Smooth muscle cell of the brain vasculature (primary cell): ENCODE results near the gene UBE2D4.
"Not testable (repeated sequence)": the region's sequence is repeated elsewhere in the genome, so short reads cannot be mapped to it uniquely, and the experiment has no call there.

Source experiments
- DNase-seq: peaks from one replicate; pipeline ENCODE4 v3.0.0-alpha.2; 2012; ENCODE audit warnings: low read depth, low spot score

The UBE2D4 gene

DNA sequence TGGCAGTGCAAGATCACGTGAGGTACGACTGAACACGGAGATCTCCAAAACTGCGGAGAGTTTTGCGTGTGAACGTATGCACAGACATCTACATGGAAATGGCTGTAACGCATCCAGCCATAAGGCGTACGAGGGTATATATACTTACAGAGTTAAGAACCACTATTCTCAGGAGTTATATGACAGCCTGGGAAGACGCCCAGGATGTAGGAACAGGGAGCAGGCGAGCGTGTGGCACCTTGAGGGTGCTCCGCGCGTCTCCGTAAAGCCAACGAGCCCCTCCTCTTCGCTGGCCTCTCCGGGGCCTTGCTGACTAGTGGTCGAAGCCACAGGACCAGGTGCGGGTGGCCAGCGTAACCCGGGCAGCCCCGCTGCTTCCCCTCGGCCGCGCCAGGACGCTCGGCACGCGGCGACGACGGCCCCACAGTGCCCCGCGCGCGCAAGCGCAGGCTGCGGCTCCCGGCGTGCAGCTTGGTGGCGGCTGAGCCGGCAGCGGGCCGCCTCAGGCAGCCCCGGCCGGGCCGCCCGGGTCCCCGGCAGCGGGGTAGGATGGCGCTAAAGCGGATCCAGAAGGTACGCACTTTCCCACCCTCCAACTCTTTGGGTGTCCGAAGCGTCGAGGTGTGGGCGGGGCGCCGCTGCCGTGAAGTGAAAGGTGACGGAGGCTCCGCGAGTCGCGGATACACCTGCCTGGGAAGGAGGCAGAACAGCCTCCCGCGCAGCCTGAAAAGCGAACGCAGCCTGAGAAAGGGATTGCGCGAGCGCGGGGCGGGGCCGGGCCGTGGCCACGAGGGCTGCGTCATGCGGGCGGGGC is at the start of gene UBE2D4:
Gene UBE2D4, plus strand, starts transcription at position 453 of the 814 bp plus-strand sequence. Its CDS starts 97 bp downstream, at position 550.
- DNase-seq, result no peak

DNA sequence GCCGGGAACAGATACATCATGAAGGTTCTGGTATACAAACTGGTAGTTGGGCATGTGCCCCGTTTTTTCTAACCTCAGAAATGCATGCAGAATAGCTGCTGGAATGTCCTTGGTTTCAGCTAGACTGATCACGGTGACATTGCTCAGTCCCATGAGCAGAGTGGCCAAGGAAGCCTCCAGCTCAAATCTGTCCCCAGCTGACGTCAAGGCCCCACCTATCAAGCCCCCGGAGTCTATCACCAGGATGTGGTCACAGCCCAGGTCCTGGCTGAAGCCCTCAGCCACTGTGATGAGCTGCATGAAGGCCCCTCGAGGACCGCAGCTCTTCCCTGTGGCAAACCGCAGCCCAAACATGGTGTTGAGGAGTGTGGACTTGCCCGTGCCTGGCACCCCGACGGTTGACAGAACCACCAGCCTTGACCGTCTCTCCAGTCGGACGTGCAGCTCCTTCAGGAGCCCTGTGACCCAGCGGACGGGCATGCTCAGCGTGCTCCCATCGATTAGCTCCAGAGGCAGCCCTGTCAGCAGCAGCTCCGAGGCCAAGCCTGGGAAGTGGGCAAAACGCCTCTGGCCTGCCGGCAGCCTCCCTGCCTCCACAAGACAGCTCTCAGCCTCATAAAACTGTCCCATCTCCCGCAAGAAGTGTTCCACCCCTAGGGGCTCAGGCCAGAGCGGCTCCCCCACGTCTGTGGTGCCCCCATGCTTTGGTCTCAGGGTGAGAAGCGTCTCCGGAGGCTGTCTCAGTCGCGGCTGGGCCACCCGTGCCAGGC is 49.1 kb upstream of the UBE2D4 start:
- DNase-seq, result no peak

DNA sequence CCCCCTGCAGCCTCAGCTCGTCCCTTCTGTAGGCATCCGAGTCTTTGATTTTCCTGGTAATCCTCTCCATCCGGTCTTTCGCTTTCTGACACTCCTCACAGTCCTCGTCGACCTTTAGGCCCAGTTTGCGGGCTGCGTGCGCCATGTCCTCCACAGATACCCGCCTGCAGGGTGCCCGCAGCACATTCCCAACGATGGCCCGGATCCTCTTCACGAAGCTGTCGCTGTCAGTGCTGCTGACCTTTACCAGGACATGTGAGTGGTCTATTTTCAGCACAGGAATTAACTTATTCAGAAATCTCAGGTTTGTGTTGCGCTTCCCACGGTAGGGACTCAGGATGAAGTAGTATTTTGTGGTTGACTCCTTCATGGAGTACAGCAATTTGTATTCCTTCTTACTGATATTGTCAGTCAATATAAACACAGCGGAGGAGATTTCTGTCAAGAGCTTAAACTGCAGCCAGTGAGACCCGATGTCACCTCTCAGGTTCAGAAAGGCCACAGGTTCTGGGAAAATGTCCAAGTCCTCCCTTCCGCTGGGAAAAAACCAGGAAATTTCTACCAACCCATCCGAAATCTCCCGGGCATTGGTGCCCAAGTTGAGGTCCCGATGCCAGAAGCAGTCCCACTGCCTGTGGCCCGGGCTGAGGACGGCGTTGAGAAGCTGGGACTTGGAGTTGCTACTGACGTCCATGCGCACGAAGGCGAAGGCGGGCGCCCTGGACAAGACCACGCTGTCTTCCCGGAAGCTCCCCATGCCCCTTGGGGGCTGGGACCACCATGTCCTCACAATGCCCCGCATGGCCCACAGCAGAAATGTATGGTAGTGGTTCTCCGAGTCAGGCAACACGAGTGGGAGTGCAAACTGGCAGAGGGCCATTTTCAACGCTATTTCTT is 48.0 kb upstream of the UBE2D4 start:
- no peak for DNase-seq

DNA sequence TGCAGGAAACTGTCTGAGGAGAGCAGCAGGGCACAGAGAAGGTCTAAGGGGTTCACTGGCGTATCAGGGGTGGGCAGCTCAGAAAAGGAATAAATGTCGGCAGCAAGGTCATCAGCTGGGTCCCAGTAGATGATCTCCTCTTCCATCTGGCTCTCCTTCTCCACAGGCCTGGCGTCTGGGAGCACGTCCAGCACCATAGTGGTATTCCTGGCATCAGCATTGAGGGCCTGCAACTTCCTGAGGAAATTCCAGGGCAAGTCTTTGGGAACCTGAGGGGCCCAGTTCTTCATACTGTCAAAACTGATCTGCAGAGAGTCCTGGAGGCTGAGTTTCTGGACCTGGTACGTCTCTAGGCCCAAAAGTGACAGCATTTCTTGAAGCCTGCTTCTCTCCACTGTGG is 47.4 kb upstream of the UBE2D4 start:
- no peak for DNase-seq

DNA sequence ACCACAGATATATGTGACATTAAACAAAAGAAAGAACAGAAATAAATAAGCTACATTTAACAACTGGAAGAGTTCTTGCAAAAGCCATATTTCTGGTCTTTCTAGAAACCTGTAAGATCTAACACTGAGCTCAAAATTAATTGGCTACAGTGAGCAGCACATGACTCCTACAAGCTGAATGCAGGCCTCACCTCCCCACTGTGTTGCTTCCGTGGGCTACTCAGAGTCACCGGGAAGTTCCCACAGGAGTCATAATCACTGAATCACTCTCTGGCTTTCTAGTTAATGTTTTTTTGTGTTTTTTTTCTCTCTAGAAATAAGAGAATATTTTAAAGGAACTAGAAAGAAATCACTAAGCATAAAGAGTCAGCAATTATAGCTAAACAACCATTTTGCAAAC is 46.8 kb upstream of the UBE2D4 start:
- no peak for DNase-seq

DNA sequence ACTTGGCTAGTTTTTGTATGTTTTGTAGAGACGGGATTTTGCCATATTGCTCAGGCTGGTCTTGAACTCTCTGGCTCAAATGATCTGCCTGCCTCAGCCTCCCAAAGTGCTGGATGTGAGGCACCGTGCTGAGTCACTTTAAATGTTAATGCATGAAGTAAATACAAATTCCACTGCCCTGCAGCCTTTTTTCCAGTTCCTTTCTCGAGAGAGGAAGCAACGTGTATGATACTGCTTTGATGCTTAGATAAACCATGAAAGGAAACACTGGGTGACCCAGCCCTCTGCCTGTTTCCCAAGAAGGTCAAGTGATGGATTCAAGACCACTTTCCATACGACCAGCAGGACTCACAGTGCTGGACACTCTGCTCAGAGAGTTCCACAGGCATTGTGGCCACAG is 45.6 kb upstream of the UBE2D4 start:
- DNase-seq, result no peak

DNA sequence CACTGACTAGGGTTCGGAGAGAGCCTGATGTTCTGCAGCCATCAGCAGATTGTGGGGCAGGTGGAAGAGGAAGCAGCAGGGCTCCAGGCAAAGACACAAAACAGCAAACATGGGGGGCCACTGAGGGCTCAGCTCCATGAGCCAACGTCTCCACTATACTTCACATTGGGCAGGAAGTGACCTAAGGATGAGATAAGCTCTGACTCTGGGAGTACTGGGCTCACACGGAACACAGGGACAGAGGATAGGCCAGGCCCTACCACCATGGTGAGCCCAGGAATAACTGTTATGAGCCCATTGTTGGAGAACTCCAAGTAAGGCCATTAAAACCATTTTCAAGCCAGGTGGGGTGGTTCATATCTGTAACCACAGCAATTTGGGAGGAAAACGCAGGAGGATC is 42.0 kb upstream of the UBE2D4 start:
- DNase-seq, result no peak

DNA sequence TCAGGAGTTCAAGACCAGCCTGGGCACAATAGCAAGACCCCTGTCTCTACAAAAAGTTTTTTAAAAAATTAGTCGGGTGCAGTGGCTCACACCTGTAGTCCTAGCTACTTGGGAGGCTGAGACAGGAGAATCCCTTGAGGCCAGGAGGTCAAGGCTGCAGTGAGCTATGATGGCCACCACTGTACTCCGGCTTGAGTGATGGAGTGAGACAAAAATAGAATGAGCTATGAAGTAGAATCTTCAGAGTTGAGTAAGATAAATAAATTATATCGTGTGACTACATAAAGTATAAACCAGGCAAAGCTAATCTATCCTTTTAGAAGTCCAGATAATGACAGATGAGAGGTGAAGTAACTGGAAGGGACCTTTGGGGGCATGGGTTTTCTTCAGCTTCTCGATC is 41.6 kb upstream of the UBE2D4 start:
- DNase-seq, result no peak

DNA sequence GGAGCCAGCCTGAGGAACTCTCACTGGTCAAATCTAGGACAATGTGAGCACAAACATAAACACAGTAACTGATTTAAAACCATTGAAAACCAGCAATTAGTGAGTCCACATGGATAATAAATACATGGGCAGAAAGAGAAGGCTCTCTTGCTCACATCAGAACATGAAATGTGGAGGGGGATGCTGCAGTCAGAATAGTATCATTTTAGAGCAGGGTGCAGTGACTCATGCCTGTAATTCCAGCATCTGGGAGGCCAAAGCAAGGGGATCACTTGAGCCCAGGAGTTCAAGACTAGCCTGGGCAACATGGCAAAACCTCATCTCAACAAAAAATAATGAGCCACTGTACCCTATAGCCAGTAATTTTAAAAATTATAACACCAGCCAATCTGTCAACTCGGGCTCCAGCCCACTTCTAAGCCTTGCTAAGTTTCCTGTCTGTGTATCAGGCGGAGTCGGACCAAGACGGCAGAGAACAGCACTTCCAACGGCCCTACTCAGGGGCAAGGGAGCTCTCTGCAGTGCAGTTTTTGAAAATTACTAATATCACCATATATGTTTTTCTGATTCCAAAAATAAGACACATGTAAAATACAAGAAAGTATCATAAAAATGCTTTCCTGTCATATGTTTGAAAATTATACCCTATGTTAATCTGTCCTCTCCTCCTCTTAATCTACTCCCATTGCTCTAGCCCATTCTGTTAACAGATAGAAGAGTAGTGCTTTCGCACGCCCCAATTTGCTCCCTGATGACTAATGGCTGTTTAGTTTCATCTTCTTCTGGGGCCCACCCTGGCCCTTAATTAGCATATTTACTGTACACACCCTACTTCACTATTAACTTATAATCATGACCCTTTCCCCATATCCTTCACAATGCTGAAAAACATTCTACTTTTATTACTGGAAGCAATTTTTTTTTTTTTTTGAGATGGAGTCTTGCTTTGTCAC is 37.0 kb upstream of the UBE2D4 start:
- DNase-seq, result no peak

DNA sequence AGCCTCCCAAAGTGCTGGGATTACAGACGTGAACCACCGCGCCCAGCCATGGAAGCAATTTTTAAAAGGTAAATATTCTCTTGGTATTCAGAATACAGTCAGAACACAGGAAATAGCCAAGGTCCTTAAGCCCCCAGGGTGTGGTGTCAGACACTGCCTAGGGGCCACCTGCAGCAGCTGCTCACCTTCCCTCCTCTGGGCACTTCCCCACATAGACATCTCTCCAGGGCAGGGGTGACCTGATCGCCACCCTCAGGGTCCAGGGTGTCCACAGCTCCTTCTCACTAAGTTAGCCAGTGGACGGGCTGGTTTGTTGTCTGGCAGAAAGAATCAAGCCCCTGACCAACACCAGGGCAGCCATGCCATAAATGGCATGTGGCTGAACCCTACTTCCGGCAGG is 35.8 kb upstream of the UBE2D4 start:
- no peak for DNase-seq

DNA sequence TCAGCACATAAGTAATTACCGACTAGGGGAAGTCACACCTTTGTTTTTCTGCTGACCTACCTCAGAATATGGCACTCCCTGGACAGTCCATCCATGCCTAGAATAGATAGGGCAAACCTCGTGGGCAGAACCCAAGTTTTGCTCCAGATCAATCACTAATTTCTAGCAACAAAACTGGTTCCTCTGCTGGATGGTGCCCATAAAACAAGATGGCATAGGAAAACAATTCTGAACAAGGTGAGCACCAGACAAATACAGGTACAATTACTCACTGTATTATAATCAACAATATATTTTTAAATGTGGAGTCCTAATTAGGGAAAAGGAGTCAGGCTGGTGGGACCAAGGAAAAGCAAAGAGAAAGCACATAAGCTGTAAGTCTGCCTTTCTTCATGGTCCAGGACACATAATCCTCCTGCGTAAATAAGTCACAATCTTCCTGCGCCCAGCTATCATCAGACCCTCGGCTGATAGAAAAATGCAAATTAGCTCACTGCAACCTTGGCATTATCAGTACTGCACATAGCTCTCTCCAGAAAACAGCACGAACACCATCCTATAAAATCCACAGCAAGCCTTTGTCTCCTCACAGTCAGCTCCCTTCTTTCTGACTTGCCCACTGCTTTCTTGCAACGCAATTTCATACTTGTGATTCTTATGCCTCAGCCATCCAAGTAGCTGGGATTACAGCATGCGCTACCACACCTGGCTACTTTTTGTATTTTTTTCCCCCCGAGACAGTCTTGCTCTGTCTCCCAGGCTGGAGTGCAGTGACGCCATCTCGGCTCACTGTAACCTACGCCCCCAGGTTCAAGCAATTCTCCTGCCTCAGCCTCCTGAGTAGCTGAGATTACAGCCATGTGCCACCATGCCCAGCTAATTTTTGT is 34.9 kb upstream of the UBE2D4 start:
- DNase-seq, result no peak

DNA sequence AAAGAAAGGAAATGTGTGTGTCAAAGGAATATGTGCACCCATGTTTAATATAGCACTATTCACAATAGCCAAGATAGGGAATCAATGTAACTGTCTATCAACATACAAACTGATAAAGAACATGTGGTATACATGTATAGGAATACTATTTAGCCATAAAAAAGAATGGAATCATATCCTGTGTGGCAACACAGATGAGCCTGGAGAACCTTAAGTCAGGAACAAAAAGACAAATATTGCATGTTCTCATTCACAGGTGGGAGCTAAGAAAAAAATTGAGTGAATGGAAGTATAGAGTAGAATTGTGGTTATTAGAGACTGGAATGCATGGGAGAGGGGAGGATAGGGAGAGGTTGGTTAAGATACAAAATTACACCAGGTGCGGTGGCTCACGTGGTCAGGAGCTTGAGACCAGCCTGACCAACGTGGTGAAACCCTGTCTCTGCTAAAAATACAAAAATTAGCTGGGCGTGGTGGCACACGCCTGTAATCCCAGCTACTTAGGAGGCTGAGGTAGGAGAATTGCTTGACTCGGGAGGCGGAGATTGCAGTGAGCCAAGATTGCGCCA is 30.3 kb upstream of the UBE2D4 start:
- DNase-seq, result no peak

DNA sequence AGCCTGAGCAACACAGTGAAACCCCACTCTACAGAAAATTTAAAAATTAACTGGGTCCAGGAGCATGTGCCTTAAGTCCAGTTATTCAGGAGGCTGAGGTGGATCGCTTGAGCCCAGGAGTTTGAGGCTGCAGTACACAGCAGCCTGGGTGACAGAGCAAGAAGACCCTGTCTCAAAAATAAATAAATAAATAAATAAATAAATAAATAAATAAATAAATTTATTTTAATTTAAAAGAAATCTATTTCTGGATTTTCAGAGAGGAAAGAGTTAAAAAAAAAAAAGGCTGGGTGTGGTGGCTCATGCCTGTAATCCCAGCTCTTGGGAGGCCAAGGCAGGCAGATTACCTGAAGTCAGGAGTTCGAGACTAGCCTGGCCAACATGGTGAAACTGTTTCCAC is 27.7 kb upstream of the UBE2D4 start:
- DNase-seq, result not testable (repeated sequence)

DNA sequence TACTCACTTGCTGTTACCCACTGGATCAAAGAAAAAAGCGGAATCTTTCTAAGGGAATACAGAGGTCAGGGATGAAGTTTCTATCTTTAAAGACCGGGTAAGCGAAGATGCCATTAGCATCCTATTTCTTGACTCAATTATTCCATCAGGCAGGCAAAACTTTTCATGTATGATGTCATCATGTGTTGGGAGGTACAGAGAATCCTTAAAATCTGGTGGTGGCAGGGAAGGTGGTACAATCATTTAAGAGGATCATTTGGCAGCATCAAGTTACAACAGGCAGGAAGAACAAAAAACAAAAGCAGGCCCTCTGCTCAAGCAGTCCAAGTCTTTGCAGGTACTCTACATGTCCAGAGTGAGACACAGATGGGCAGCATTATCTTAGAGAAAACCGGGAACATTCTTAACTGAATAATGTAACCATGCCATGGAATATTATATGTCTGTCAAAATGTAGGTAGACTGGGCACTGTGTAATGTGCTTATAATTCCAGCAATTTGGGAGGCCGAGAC is 23.6 kb upstream of the UBE2D4 start:
- DNase-seq, result no peak

DNA sequence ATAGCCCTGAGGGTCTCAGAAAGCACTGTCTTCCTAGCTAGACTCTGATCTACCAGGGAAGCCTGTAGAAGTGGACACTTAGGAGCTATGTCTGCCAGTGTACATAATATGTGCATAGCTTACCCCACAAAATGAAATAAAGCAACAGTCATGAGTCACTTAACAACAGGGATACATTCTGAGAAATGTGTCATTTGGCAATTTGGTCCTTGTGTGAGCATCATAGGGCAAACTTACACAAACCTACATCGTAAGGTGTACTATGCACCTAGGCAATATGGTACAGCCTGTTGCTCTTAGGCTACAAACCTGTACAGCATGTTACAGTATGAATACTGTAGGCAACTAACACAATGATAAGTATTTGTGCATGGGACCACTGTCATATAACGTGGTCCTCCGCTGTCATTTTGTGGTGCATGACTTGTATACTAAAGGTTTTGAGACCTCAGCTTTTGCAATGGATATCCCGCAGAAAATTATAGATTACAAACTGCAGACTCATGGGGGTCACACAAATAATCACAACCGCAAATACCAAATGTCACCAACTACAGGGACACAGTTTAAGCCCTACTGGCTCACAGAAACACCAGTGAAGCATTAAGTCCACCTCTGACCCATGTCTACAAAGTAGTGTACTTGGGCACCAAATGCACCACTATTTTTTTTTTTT is 21.6 kb upstream of the UBE2D4 start:
- no peak for DNase-seq

DNA sequence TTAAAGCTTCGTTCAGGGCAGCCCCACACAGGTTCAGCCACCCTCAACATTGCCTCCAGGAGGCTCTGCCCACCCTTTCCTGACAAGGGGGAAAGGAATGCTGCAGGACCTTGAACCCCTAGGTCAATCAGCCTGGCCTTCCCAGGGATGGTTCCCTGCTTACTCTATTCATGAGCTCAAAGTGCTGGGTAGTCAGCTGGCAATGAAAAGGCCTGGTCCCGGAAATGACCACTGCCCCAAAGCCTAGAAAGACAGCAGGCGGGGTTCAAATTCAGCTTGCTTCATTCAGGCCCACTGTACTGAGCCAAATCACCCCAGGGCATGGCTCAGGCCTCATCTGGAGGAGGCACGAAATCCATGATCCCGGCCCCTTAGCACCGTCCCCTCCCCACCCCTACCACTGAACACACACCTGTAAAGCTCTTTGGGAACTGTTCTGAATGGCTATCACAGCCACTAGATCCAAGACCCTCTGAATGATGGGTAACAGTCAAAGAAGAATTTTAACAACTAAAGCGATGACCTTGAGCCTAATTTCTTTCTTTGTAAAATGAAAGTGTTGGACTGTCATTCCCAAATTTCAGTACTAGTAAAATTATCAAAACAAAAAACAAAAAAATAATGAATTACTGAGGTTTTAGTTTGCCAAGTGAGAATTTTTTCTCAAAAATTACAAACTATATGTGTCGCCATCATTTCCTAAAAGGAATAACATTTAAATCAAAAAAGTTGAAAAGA is 20.9 kb upstream of the UBE2D4 start:
- DNase-seq, result no peak

DNA sequence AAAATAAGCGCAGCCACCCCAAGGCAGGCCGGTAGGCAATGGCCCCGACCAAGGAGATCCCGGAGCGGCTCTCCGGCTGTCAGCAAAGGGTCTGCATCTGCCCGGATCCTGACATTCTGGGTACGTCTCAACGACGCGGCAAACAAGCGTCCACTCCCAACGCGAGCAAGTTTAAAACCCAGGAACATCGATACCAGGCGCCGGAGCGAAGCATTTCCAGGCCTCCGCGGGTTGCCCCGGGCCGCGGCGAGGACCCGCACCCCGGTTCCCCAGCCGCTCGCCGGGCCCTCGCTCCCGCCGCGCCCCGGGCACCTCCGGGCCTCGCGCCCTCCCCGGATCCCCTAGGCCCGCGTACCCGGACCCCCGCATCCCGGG is 20.3 kb upstream of the UBE2D4 start:
- DNase-seq, result no peak
